GM18870 (cell line): ENCODE data around the gene GLI3.

Source experiments
- ATAC-seq: cut with Tn5 transposase; IDR thresholded peaks from one replicate; pipeline ENCODE4 v1.9.1; 2021; ENCODE audit warnings: moderate library complexity; ENCODE audit not compliant: unreplicated experiment

GLI3 gene

GRCh38 chr7:42236976-42237810 is at the start of gene GLI3:
GLI3 (minus strand) TSS chr7:42237209; CDS start chr7:42223253, 13,956 bp downstream.
- peak; percentile 84 for ATAC-seq

GRCh38 chr7:42285383-42285824 is 48.4 kb upstream of the GLI3 start:
- no peak for ATAC-seq

- ATAC-seq, result no peak
These were observed 46.5 kb upstream of the GLI3 start for GRCh38 chr7:42283553-42283952.

DNA sequence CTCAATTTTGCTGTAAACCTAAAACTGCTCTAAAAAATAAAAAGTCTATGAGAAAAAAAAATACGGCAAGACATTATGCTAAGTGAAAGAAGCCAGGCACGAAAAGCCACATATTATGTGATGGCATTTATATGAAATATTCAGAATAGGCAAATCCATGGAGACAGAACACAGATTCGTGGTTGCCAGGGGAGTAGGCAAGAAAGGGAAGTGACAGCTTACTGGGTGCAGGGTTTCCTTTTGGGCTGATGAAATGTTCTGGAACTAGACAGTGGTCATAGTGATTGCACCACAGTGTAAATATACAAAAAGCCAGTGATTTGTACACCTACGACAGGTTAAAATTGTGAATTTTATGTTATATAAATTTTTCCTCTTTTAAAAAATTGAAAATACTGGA is 41.3 kb upstream of the GLI3 start:
- ATAC-seq, result no peak

- ATAC-seq, result no peak
These were observed 37.0 kb upstream of the GLI3 start for GRCh38 chr7:42274053-42274452.

- no peak for ATAC-seq
These were observed 36.0 kb upstream of the GLI3 start for GRCh38 chr7:42272793-42273665.

DNA sequence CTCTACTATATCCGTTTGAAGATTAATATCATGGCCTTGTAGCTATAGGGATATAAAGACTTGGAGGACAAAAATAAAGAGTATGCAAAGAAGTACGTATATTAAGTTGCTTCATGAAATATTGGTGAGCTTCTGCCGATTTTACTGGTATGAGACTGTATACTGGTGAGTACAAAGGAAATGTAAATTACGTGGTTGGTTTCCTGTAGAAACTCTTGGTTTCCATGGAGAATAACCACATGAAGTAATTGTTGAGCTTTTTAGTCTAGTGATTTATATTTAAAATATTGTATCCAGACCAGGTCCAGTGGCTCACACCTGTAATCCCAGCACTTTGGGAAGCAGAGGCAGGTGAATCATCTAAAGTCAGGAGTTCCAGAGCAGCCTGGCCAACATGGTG is 32.2 kb upstream of the GLI3 start:
- ATAC-seq, result no peak

GRCh38 chr7:42264702-42265101 is 27.7 kb upstream of the GLI3 start:
- no peak for ATAC-seq

DNA sequence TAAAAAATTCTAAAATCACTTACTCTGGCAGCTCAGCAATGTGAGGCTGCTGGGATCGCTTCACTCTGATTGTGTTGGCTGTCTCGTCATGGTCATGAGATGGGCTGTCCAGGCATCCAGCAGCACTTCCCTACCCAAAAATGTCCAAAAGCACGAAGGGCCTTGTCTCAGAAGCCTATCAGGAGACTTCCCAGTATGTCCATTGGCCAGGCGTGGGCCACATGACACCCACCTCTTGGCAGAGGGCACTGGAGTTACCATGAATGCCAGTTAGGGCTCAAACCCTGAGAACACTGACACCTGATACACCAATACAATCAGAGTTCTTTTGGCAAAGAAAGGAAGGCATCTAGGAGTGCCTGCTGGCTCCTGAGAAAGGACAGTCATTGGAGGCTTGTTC is 27.0 kb upstream of the GLI3 start:
- ATAC-seq, result no peak

DNA sequence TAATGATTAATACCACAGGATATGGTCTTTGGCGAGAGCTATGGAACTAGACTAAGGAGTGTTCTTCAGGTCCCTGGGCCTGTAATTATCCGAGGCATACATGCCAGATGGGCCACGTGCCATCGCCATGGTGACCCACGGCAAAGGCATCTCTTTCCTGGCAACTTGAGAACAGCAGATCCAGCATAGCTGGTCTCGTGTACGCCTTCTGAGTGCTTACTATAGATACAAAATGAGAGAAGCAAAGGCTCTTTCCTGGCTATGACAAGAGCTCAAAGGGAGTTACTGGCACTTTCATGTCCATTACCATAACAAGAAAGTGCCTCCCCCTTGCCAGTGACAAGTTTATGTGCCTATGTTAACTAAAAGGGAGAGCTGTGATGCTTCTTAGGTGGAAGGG is 26.0 kb upstream of the GLI3 start:
- ATAC-seq, result no peak

- no peak for ATAC-seq
These were observed 17.2 kb upstream of the GLI3 start for GRCh38 chr7:42254217-42254616.

- ATAC-seq, result no peak
These were observed 16.3 kb upstream of the GLI3 start for GRCh38 chr7:42253316-42253715.

GRCh38 chr7:42250411-42250810 is 13.4 kb upstream of the GLI3 start:
- no peak for ATAC-seq

DNA sequence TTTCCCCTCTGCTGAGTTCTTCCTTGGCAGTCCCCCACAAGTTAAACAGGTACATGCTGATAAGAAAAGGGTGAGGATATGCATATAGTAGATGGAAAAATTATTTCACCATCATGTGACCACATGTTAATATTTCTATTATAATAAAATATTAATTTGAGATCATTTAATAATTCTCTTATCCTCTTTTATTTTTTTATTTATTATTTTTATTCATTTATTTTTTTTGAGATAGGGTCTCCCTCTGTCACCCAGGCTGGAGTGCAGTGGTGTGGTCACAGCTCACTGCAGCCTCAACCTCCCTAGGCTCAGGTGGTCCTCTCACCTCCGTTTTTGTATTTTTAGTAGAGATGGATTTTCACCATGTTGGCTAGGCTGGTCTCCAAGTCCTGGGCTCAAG is 11.6 kb upstream of the GLI3 start:
- no peak for ATAC-seq

GRCh38 chr7:42247301-42247700 is 10.3 kb upstream of the GLI3 start:
- ATAC-seq, result no peak

DNA sequence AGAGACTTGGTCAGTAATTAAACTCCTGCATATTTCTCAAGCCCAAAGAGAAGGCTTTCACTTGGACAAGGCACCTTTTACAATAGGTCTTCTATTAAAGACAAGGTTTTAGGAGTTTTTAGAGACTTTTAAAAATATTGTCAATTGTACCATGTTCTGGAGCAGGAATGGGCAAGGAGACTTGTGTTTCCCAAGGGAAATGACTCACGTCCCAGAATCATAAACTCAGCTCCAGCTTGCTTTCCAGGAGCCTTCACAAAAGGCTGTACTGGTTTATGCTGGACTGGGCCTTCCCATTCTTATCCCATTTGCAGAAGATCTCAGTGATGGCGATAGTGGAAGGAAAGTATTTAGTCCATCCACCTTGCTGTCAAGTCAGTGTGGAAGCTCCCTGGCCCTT is 7.8 kb upstream of the GLI3 start:
- no peak for ATAC-seq

- ATAC-seq, result no peak
These were observed 5.4 kb upstream of the GLI3 start for GRCh38 chr7:42242381-42242780.

- no peak for ATAC-seq
These were observed 4.4 kb upstream of the GLI3 start for GRCh38 chr7:42241424-42241823.

DNA sequence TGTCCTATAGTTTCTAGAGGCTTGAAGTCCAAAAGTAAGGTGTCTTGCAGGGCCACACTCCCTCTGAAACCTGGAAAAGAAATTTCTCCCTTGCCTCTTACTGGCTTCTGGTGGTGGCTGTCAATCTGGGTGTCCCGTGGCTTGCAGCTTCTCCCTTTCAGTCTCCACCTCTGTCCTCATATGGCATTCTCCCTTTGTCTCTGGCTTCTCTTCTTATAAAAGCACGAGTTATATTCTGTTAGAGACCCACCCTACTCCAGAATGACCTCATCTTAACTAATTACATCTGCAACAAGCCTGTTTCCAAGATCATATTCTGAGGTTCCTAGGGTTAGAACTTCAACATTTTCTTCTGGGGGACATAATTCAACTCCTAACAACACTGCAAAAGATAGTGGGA is 3.4 kb upstream of the GLI3 start:
- ATAC-seq, result no peak

DNA sequence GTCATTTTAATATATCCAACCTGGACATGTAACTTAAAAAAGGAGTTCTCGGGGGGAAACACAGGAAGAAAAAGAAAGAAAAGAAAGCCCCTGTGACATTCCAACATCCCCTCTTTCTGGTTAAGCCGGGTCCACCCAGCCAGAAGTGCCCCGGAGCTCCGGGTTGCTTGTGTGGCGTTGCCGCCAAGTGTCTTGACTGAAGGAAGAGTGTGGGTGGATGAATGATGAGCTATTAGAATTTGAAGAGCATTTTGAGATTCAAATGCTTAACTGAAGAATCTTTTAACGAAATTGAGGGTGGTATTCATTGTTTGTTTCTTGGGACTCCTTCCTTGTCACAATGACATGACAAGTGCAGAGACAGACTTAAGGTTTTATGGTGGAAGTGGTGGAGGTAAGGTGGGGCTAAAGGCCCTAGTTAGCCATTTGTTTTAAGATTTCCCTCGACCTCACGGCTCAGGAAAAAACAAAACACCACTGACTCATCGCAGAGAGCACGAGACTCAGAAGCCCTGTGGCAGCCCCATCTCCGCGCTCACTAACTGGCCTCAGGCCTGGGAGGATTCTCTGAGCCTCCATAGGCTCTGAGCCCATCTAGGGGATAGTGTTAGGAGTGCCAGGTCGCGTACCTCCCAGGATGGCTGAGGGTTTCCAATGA is 1.8 kb upstream of the GLI3 start:
- ATAC-seq, result no peak

DNA sequence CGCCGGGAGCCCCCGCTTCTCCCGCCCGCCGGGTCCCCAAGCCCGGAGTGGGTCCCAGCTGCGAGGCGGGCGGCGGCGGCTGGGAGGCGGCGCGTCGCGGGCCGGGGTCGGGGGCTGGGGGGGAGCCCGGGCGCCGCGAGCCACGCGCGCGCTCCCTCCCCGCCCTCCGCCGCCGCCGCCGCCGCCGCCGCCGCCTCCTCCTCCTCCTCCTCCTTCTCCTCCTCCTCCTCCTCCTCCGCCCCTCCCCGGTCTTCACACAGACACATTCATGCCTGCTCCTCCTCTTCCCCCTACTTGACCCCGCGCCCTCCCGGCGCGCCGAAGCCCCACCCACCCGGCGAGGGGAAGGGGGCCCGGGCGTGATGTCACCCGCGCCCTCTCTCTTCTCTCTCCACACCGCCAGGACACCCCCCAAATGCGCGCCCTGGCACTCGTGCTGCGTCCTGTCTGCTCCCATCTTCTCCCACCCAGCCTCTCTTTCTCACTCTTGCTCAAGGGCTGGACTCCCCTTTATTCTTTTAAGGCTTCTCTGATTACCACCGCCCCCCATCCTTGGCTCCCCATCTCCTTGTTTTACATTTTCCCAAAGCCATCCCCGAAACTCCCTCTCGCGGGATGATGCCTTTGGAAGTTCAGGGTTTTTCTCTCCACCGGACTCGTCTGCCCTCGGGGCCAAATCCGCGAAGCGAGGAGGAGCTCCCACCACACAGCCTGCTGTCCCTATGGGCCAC is 967 bp upstream of the GLI3 start:
- no peak for ATAC-seq
